GM18498 (cell line): ENCODE results near the gene GOLGA8T.
"Not testable (repeated sequence)": the region's sequence is repeated elsewhere in the genome, so short reads cannot be mapped to it uniquely, and the experiment has no call there.

ENCODE experiments used
- ATAC-seq: cut with Tn5 transposase; IDR thresholded peaks from one replicate; pipeline ENCODE4 v1.9.1; 2021; ENCODE audit warnings: mild to moderate bottlenecking, moderate library complexity; ENCODE audit not compliant: unreplicated experiment

The GOLGA8T gene

DNA sequence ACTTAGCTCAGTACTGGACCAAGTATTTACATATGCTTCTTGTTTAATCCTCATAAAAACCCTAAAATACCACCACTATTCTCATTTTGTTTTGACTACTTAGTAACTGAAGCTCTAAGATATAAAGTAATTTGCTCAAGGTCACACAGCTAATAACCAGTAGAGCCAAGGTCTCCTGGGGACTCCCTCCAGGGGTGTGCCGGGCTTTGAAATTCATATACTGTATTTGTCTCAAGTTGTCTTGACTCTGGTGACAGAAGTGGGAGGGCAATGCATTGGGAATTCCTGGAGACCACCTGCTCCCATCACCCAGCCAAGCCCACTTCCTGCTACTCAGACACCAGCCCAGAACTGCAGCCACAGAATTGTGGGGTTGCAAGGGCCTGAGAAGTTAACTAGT, 54.9 kb downstream of the GOLGA8T start:
- ATAC-seq: not testable (repeated sequence)

DNA sequence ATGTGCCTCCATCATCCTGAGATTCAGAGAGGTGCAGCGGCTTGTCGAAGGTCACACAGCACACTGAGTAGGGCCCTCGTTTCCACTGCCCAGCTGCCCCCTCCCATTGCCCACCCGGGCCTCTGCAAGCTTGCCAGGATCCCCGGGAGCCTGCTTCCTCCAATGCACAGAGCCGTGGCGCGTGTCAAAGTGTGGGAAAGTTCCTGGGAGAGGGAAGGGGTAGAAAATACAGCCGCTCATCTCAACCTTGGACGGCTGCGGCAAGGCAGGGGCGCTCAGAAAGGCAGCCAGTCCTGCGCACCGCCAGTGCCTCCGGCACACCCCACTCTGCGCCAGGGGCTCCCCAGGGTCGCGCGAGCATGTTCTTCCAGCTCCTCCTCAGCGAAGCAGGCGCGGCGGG, 56.3 kb downstream of the GOLGA8T start:
- ATAC-seq: not testable (repeated sequence)

DNA sequence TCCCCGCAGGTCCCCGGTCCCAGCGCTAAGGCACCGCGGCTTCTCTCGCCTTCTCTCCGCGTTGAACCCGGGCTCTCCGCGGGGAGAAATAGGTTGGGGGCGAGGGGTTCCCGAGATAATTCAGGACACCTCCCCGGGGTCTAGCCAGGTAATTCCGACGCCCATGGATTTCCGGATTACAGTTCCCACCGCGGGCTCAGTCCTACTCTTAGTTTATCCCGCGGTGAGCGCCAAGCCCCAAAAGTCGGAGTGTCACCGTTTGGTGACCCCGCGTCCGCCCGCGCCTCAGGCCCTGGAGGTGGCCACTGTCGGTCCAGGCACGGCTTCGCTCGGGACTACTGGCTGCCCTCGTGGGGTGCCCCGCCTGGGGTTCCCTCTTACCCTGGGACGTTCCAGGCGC, 56.8 kb downstream of the GOLGA8T start:
- not testable (repeated sequence) for ATAC-seq

DNA sequence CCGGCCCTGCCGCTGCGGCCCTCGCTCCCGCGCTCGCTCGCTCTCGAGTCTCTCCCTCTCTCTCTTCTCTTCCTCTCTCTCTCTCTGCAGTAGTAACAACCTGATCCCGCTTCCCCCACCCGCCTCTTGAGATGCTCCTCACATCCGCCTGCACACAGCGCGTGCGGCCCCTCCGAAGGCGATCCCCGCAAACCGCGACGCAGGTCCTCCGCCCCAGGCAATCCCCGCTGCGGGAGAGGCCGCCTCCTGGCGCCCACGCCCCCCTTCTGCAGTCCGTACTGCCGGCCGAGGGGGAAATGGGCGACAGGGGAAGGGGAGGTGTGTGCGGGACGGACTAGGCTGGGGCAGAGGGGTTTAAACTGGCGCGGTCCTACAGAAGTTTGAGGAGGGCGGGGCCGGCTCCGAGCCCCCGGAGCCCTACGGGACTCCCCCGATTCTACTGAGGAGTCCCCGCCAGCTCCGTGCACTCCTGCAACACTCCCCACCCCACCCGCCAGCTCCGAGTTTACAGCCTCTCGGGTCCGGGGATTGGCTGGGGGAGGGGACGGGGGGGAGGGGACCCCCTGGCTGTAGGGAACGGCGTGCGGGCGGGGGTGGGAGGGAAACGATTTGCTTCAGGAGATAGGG, 57.4 kb downstream of the GOLGA8T start:
- ATAC-seq: not testable (repeated sequence)

DNA sequence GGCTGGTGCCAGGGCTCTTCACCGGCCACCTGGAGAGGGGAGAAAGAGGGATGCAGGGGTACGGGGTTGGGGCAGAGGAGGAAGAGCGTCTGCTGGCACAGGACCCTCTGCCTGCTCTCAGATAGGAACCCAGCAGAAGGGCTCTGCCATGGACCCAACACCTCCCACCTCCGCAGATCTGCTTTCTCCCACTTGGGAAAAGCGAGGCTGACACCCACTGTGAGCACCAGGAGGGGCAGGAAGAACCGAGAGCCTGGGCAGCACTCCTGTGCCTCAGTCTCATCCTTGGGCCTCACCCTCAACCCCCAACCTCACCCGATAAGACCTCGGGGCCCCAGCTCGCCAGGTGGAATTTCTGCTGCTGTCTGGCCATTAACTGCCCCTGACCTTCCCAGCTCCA, 58.0 kb downstream of the GOLGA8T start:
- not testable (repeated sequence) for ATAC-seq
